HG03439 (cell line): ENCODE results near the gene SOCS3.
"Not testable (repeated sequence)": the region's sequence is repeated elsewhere in the genome, so short reads cannot be mapped to it uniquely, and the experiment has no call there.

Experiments used
- ATAC-seq: cut with Tn5 transposase; IDR thresholded peaks from one replicate; pipeline ENCODE4 v1.9.1; 2021; ENCODE audit warnings: mild to moderate bottlenecking, moderate library complexity; ENCODE audit not compliant: unreplicated experiment

Gene SOCS3

GRCh38 chr17:78313735-78314648 is 45.9 kb downstream of the SOCS3 start:
- ATAC-seq, result no peak

GRCh38 chr17:78309659-78310255 is 50.1 kb downstream of the SOCS3 start:
- not testable (repeated sequence) for ATAC-seq

- ATAC-seq, result no peak
Measured at GRCh38 chr17:78307887-78308638, 51.8 kb downstream of the SOCS3 start.

GRCh38 chr17:78306913-78307312 is 53.0 kb downstream of the SOCS3 start:
- no peak for ATAC-seq
